Stimulated activated naive CD4-positive, alpha-beta T cell treated with Interleukin-2 at 50 U/mL for 16 hours (primary cell): ENCODE results near the gene TKTL1.

Experiments
- DNase-seq: peaks from one replicate; lab custom pipeline; 2025; lab: John Stamatoyannopoulos, UW

The TKTL1 gene

GRCh38 chrX:154378059-154378798, 82.6 kb downstream of the TKTL1 start:
- DNase-seq: no peak

- DNase-seq: peak; percentile 98
Observed at GRCh38 chrX:154378799-154379568, 83.4 kb downstream of the TKTL1 start, which contains the start of gene EMD. Gene EMD, plus strand, starts transcription at chrX:154379295. Its CDS starts 190 bp downstream, at chrX:154379485.

- no peak for DNase-seq
Observed at GRCh38 chrX:154379569-154379951, 84.0 kb downstream of the TKTL1 start.
